K562 (cell line): Measurements from ENCODE around the gene RAX. TPM values are rescaled to one million over a fixed set of nuclear protein-coding genes. Genes with fewer than 3 reads are reported as not detected.

Experiments used
- polyA plus RNA-seq, 8 experiments: library from polyadenylated mRNA; depleted of rRNA in 4 of 8; stranded (reverse) in 5 of 8; unstranded in 3 of 8; fragments of >200 nt; fragmentation: Nextera tagmentation in 2 of 8; fragmentation: Illumina TruSeq in 1 of 8; extraction: Ambion mirVana in 2 of 8; extraction: Trizol in 1 of 8; gene quantifications; 2 replicates each; pipeline versions ENCODE4 v1.2.1 to v1.2.3, GENCODE V29; 2011 to 2014; ENCODE audit warnings: inconsistent platforms in 1 of 8, missing spikeins in 1 of 8
- total RNA-seq, 7 experiments: library from RNA; depleted of rRNA in 6 of 7; stranded (reverse); fragments of >200 nt in 6 of 7; fragmentation: Illumina TruSeq in 2 of 7; extraction: Trizol in 2 of 7; gene quantifications; 2 replicates each; pipeline versions ENCODE4 v1.2.1 to v1.2.3, GENCODE V29; 2011 to 2021; ENCODE audit warnings: low replicate concordance in 1 of 7

RAX gene
- total and polyA plus RNA-seq, 9 of the 15 experiments (the other 6 are each of a cell fraction or from before 2014, with no cell fraction given) = not detected

Other genes with a start within 250 kb of the RAX start
- 36.1 and 36.5 TPM in 2 replicates for gene SEC11C, start 133.6 kb downstream of the RAX start, total RNA-seq (2014; rRNA removed)
- 57.6 and 59.5 TPM in 2 replicates for gene SEC11C, start 133.6 kb downstream of the RAX start, total RNA-seq (2014; rRNA removed; fragmentation: Illumina TruSeq; extraction: Trizol)
- 65.4 and 71.3 TPM in 2 replicates for gene SEC11C, start 133.6 kb downstream of the RAX start, total RNA-seq (2015; rRNA removed; fragmentation: Illumina TruSeq; extraction: Trizol)
- gene SEC11C, start 133.6 kb downstream of the RAX start, total RNA-seq (2021) = 27.9 and 28.7 TPM in 2 replicates
- 16.7 and 32.8 TPM in 2 replicates for gene SEC11C, start 133.6 kb downstream of the RAX start, polyA plus RNA-seq (2011; rRNA removed)
- gene SEC11C, start 133.6 kb downstream of the RAX start, polyA plus RNA-seq (2014; fragmentation: Illumina TruSeq; extraction: Trizol) = 30.8 and 39.4 TPM in 2 replicates
- gene SEC11C, start 133.6 kb downstream of the RAX start, polyA plus RNA-seq (2014; fragmentation: Nextera tagmentation; extraction: Ambion mirVana) = 10 to 100 TPM; 22.0 to 29.6 TPM
- gene SEC11C, start 133.6 kb downstream of the RAX start, polyA plus RNA-seq (2014; rRNA removed) = 54.3 and 55.0 TPM in 2 replicates
- not detected in 2 replicates for gene GRP, start 53.3 kb downstream of the RAX start, total RNA-seq (2014; rRNA removed)
- gene GRP, start 53.3 kb downstream of the RAX start, total RNA-seq (2014; rRNA removed; fragmentation: Illumina TruSeq; extraction: Trizol) = not detected in 2 replicates
- gene GRP, start 53.3 kb downstream of the RAX start, total RNA-seq (2015; rRNA removed; fragmentation: Illumina TruSeq; extraction: Trizol) = not detected in 2 replicates
- gene GRP, start 53.3 kb downstream of the RAX start, total RNA-seq (2021) = not detected in 2 replicates
- gene GRP, start 53.3 kb downstream of the RAX start, polyA plus RNA-seq (2011; rRNA removed) = not detected in 2 replicates
- gene GRP, start 53.3 kb downstream of the RAX start, polyA plus RNA-seq (2014; fragmentation: Illumina TruSeq; extraction: Trizol) = not detected in 2 replicates
- gene GRP, start 53.3 kb downstream of the RAX start, polyA plus RNA-seq (2014; fragmentation: Nextera tagmentation; extraction: Ambion mirVana) = under 1 TPM in 1 of 2 experiments, not detected in 1; 0.07 TPM
- gene GRP, start 53.3 kb downstream of the RAX start, polyA plus RNA-seq (2014; rRNA removed) = not detected in 2 replicates
- gene CPLX4, start 45.2 kb upstream of the RAX start, total RNA-seq (2014; rRNA removed) = not detected in 2 replicates
- gene CPLX4, start 45.2 kb upstream of the RAX start, total RNA-seq (2014; rRNA removed; fragmentation: Illumina TruSeq; extraction: Trizol) = not detected in 2 replicates
- not detected in 2 replicates for gene CPLX4, start 45.2 kb upstream of the RAX start, total RNA-seq (2015; rRNA removed; fragmentation: Illumina TruSeq; extraction: Trizol)
- not detected in 2 replicates for gene CPLX4, start 45.2 kb upstream of the RAX start, total RNA-seq (2021)
- not detected in 2 replicates for gene CPLX4, start 45.2 kb upstream of the RAX start, polyA plus RNA-seq (2011; rRNA removed)
- not detected in 2 replicates for gene CPLX4, start 45.2 kb upstream of the RAX start, polyA plus RNA-seq (2014; fragmentation: Illumina TruSeq; extraction: Trizol)
- gene CPLX4, start 45.2 kb upstream of the RAX start, polyA plus RNA-seq (2014; fragmentation: Nextera tagmentation; extraction: Ambion mirVana) = not detected
- not detected in 2 replicates for gene CPLX4, start 45.2 kb upstream of the RAX start, polyA plus RNA-seq (2014; rRNA removed)
- 66.8 and 70.2 TPM in 2 replicates for gene LMAN1, start 85.8 kb upstream of the RAX start, total RNA-seq (2014; rRNA removed)
- gene LMAN1, start 85.8 kb upstream of the RAX start, total RNA-seq (2014; rRNA removed; fragmentation: Illumina TruSeq; extraction: Trizol) = 80.3 and 89.5 TPM in 2 replicates
- gene LMAN1, start 85.8 kb upstream of the RAX start, total RNA-seq (2015; rRNA removed; fragmentation: Illumina TruSeq; extraction: Trizol) = 79.9 and 86.2 TPM in 2 replicates
- gene LMAN1, start 85.8 kb upstream of the RAX start, total RNA-seq (2021) = 80.6 and 84.0 TPM in 2 replicates
- gene LMAN1, start 85.8 kb upstream of the RAX start, polyA plus RNA-seq (2011; rRNA removed) = 99.5 and 108 TPM in 2 replicates
- 57.2 and 71.2 TPM in 2 replicates for gene LMAN1, start 85.8 kb upstream of the RAX start, polyA plus RNA-seq (2014; fragmentation: Illumina TruSeq; extraction: Trizol)
- gene LMAN1, start 85.8 kb upstream of the RAX start, polyA plus RNA-seq (2014; fragmentation: Nextera tagmentation; extraction: Ambion mirVana) = 10 to 100 TPM; 18.8 to 30.5 TPM
- 48.6 and 50.2 TPM in 2 replicates for gene LMAN1, start 85.8 kb upstream of the RAX start, polyA plus RNA-seq (2014; rRNA removed)